RPMI7951 (cell line): Measurements from ENCODE around the gene SLN. TPM values are rescaled to one million over a fixed set of nuclear protein-coding genes. Genes with fewer than 3 reads are reported as not detected.
"Not testable (repeated sequence)": the region's sequence is repeated elsewhere in the genome, so short reads cannot be mapped to it uniquely, and the experiment has no call there.

Source experiments
- DNase-seq: peaks from one replicate; pipeline ENCODE4 v3.0.0-alpha.2; 2012; ENCODE audit warnings: low read depth
- total RNA-seq: library from RNA; depleted of rRNA; stranded (reverse); fragments of >200 nt; shearing (Covaris generic); gene quantifications from 2 replicates; pipeline ENCODE4 v1.2.3, GENCODE V29; 2014; rRNA removed

SLN gene
- total RNA-seq: 0.68 TPM in 1 of 2 replicates, not detected in the other

- no peak for DNase-seq
These were observed at the start of gene SLN for GRCh38 chr11:107711861-107712755. Gene SLN, minus strand, starts transcription at chr11:107712056.

- not testable (repeated sequence) for DNase-seq
These were observed 47.0 kb upstream of the SLN start for GRCh38 chr11:107758719-107759355.

- no peak for DNase-seq
These were observed 45.8 kb upstream of the SLN start for GRCh38 chr11:107757661-107758060.

GRCh38 chr11:107756553-107756952, 44.7 kb upstream of the SLN start:
- no peak for DNase-seq

GRCh38 chr11:107752949-107753822, 41.3 kb upstream of the SLN start:
- DNase-seq: peak; percentile 25

- DNase-seq: no peak
These were observed 40.7 kb upstream of the SLN start for GRCh38 chr11:107752508-107752907.

DNA sequence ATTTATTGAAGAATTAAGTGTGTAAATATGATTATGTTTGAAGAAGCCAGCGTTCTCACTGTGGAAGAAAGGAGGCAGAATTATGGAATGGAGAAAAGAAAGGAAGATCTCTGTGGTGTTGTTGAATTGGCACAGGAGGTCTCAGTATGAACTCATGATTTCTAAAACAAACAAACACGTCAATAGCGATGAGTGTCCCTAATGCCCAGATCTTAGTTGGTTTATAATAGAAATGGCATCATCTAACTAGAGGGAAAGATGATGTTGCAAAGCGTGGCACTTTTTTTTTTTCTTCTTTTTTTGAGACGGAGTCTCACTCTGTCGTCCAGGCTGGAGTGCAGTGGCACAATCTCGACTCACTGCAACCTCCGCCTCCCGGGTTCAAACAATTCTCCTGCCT, 39.2 kb upstream of the SLN start:
- no peak for DNase-seq

DNA sequence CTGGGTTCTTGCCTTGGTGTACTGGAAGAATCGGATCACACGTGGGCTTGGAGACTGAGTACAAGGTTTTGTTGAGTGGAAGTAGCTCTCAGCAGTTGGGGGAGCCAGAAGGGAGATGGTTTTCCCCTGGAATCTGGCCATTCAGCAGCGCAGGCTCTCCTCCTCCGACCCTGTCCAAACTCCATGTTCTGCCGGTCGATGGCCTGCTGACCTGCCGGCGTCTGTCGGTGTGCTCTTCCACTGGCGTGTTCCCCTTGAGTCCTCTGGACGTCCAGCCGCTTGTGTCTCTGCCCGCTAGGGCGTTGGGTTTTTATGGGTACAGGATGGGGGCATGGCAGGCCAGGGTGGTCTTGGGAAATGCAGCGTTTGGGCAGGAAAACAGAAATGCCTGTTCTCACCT, 38.5 kb upstream of the SLN start:
- DNase-seq: no peak

- no peak for DNase-seq
These were observed 35.8 kb upstream of the SLN start for GRCh38 chr11:107747622-107748021.

DNA sequence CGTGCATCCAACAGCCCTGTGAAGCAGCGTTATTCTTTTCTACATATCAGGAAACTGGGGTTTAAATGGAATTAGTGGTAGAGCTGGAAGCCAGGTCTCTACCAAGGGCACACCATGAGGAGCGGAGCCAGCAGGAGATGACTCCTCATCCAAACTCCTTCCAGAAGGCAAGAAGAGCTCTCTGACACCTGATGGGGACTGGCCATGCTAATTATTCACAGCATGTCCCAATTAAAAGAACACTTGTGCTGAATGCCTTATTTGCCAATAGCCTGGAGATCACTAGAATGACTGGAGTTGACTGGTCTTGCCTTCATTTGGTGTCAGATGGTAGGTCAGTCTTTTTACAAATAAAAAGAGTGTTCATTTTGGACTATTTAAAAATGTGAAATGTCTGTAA, 32.9 kb upstream of the SLN start:
- DNase-seq: no peak

DNA sequence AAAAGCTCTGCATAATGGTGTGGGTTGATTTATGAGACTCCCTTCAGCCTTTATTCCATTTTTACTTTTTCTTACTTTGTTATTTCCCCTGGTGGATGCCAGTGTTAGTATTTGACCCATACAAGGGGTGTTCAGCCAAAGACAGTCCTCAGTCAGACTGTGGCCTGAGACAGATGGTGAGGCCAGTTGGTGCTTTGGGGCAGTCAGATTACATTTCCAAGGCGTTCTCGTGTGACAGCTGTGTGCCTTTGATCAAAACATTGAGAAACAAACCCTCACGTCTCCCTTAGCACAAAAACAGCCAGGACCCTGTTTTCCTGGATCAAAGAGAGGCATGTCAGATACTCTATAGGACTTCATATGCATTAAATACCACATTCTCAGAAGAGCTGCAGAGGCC, 31.3 kb upstream of the SLN start:
- DNase-seq: no peak

DNA sequence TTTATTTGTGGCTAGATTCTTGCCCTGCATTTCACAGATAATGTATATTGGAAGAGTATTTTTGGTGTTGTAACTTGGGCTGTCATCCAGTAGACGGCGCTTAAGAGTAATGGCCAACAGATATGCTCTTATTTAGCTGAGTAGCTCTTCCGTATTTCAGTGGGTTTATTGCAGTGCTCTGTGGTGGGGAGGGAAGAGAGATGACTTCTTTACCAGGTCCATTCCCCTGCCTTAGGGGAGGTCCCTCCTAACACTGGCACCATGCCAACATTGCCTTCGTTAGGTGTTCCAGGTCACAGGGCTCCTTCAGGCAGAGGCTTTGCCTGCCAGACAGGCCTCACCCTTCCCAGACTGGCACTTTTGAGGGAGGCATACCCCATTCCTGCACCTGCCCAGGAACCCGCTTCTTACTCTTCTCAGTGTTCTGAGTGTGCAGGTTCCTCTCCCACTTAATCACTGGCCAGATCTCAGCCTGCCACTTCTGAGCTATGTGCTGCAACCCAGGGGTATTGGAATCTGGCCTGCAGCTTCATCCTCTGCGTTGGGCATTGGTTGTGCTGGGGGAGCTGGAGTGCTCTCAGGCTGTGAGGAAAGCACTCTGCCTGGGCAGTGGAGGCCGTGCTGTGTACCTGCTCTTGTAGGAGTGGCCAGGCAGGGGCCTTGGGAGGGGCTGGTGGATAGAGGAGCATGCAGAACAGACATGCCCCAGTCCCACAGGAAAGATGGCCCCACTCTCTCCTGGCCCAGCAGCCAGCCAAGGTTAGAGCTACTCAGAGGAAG, 29.4 kb upstream of the SLN start:
- peak; percentile 48 for DNase-seq

GRCh38 chr11:107740271-107740670, 28.4 kb upstream of the SLN start:
- DNase-seq: no peak

DNA sequence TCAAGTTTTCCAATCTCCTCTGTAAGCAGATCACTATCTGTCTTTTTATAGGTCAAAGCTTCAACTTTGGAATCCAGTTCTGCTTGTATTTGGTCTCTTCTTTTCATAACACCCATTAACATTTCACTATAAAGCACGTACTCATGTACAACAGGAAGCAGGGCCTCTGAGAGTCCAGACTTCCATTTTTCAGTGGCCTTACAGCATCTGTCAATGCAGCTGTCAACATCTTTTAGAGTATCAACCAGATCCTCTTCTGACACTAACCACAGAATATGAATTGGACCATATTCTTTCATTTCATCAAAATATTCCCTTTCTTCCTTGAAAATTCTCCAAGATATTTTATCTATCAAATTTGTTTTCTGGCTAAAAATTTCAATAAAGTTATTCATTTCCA, 24.7 kb upstream of the SLN start:
- no peak for DNase-seq

DNA sequence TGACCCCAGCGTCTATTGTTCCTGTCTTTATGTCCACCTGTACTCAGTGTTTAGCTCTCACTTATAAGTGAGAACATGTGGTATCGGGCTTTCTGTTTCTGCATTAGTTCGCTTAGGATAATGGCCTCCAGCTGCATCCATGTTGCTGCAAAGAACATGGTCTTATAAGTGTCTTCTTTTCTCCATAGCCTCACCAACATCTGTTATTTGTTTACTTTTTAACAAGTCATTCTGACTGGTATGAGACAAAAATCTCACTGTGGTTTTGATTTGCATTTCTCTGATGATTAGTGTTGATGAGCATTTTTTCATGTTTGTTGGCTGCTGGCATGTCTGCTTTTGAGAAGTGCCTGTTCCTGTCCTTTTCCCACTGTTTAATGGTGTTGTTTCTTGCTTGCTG, 21.7 kb upstream of the SLN start:
- DNase-seq: no peak

DNA sequence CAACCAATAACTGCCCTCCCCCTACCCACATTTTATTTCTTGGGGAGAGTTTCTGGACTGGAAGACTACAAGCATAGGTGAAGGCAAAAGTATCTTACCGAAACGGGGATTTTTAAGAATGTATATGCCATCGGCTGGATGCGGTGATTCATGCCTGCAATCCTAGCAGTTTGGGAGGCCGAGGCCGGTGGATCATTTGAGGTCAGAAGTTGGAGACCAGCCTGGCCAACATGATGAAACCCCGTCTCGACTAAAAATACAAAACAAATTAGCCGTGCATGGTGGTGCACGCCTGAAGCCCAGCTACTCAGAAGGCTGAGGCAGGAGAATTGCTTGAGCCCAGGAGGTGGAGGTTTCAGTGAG, 20.8 kb upstream of the SLN start:
- peak; percentile 54 for DNase-seq

GRCh38 chr11:107731941-107732688, 20.3 kb upstream of the SLN start:
- peak; percentile 50 for DNase-seq

DNA sequence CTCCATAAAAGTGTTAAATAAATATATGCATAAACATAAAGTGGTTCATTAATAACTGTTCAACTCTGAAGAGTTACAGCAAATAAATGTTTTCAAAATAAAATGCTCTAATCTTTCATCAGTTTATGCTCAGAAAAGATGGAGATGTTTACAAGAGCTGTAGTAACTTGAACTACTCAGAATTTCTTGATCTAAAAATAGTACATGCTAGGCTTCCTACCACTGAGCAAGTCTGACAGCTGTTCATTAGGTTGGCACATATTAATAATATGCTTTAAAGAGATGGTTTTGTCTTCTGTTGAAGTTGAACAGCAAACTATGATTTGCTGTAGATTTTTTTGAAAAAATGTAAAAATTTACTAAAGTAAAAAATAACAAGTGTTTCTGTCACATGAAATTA, 10.8 kb upstream of the SLN start:
- DNase-seq: no peak

DNA sequence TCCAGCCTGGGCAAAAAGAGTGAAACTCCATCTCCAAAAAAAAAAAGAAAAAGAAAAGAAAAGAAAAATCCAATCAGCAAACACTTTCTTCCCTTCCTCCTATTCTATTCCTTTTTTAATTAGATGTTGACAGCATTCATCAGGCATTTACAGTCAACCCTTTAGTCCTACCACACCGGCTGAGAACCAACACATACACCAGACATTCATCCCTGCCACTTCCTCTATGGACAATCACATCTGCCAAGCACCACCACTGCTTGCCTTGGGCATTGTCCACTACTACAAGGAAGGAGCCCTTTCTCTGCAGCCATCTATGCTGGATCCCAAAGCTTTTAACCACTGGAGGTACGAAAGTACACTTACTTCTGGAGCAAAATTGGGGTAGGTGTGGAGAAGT, 9.4 kb upstream of the SLN start:
- no peak for DNase-seq

GRCh38 chr11:107720303-107720774, 8.5 kb upstream of the SLN start:
- no peak for DNase-seq
